HG02852 (cell line): ENCODE data around the gene GGTLC1.

Source experiments
- ATAC-seq: cut with Tn5 transposase; IDR thresholded peaks from one replicate; pipeline ENCODE4 v1.9.1; 2021; ENCODE audit warnings: mild to moderate bottlenecking, moderate library complexity; ENCODE audit not compliant: unreplicated experiment

GGTLC1 gene

DNA sequence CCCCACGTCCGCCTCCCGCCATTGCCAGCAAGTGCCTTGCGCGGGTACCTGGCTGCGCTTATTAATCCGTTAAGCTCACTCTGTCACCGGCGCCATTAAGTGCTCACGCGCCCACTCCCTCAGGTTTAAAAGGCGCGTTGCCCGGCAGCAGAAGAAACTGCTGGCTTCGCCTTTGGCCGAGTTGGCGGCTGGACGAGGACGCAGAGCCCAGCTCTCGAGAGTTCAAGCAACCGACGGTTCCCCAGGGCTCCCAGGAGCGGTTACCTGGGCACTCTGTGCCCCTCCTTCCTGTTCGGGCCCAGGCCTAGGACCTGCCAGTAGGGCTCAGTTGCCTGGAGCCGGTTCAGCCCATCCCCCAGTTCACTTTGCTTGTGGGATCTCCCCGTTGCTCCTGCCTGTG is at the start of gene GGTLC1:
GGTLC1 (minus strand) TSS at position 219 of the 400 bp plus-strand sequence. CDS start 2,168 bp downstream, outside the sequence.
- ATAC-seq = no peak

- ATAC-seq = no peak
These were observed 46.2 kb upstream of the GGTLC1 start for GRCh38 chr20:24034820-24035219.

GRCh38 chr20:24033565-24033964 is 45.0 kb upstream of the GGTLC1 start:
- ATAC-seq = no peak

- no peak for ATAC-seq
These were observed 44.6 kb upstream of the GGTLC1 start for GRCh38 chr20:24033151-24033550.

DNA sequence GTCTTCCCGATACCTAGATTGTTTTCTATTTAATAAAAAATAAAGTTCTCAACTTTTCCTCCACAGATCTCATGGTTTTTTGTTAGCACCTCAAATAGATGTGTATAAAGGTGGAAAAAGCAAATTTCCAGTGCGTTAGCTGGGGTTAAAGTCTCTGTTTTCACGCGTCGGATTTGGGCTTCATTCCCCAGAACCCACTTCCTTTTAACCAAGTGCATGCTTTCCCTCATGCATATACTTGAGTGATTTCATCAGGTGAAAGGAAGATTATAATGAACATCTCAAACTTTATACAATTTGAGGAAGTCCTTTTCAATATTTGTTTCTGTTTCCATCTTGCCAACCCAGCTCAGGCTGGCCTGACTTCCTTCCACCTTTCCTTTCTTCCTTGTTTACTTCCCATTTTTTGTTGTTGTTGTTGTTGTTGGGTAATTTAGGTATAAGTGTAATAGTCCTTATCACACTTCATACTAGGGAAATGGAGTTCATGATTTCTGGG is 43.9 kb upstream of the GGTLC1 start:
- ATAC-seq = no peak

DNA sequence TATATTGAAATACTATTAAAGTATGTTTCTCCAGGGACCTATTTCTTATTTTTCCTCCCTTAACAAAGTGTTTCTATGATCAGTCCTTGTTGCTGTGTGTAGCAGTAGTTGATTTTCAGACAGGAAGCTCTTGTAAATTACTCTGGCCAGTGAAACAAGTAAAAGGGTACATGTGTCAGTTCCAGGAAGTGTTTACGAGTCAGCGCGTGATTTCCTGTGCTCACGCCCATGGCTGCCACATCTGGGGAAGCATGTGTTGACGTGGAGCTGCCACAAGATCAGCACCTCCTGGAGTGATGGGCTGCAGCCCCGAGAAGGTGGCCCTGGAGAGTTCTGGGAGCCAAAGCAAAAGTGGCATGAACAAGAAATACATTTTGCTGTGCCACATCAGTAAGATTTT is 38.6 kb upstream of the GGTLC1 start:
- ATAC-seq = no peak

DNA sequence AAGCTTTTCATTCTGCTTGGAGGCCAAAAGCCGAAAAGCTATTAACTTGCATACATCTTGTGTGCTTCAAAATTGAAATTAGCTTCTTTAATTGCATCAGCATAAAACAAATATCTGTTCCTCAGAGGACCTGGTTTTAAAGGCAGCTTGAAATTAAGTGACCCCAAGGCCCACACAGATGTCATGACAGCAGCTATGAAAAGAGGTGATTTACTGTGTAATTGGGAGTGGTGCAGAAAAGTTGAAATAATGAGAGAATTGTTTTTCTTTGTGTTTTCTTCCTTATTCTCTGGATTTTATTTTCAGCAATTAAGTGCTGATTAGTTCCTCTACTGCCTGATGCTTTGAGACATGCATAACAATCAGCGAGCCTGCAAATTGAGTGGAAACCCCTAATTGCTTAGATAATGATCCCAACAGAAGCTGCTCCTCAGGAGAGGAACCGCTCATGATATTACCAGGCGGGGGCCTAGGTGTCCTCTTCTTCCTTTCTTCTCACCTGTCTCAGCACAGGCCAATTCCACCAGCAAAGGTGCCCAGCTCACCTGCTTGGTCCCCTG is 34.1 kb upstream of the GGTLC1 start:
- ATAC-seq = no peak

DNA sequence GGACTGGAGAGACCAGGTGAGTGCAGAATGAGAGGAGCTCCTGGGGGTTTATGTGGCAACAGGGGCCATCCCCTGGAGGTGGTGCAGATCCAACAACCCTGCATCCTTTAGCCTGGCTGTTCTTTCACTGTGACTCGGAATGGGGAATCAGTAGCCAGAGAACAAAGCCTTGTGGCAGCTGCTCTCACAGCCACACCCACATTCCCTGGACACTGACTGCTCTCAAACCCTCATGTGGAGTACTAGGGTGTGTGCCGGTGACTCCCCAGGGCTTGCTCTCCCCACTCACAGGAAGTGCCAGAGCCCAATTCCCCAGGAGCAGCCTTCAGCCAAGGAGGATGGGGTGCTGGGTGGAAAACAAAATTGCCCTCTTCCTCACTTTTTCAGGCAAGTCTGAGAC is 30.2 kb upstream of the GGTLC1 start:
- ATAC-seq = no peak

- no peak for ATAC-seq
These were observed 28.8 kb upstream of the GGTLC1 start for GRCh38 chr20:24017458-24017755.

DNA sequence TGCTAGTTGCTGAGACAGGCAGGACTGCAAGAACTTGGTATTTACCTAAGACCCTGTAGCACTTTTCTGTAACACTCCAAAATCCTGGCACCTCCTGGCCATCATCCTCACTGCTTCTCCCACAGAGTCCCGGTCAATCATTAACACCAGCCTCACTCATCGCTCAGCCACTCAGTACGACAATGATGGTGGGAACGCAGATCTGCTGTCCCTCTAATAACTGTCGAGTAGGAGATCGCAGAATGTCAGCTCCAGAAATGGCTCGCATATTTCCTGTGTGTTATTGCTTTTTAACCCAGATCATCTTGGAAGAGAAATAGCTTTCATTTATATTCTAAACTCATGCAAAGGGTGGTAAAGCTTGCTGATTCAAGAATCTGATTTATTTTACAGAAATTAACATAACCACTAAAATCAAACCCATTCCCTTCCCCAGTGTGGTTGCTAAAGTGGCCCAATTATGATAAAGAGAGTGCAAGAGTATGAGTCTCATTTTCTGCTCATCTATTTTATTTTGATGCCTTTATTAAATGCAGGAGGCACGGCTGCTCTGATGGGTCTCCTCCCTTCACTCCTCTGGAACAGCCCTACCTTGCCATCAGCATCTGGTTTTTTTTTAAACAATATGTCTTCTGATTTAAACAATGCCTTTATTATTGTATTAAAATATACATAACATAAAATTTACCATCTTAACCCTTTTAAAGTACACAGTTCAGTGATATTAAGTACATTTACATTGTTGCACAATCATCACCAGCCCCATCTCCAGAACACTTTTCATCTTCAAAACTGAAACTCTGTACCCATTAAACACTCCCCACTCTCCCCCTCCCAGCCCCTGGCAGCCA is 28.3 kb upstream of the GGTLC1 start:
- no peak for ATAC-seq

DNA sequence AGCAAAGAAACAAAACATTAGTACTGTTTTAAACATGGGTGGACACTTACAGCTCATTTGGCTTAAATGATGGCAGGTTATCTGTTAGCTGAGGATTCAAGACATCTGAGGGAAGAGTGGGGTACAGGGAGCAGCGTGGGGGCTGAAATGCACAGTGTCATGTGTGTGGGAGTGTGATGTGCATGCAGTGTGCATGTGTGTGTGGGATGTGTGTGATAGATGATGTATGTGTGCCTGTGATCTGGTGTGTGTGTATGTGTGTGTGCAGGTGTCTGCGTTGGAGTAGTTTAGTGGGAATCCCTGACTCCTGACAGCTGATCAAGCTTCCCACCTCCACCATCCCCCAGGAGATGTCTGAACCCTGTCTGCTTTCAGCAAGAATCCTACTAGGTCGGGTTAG is 25.4 kb upstream of the GGTLC1 start:
- ATAC-seq = no peak

GRCh38 chr20:24011282-24011681 is 22.7 kb upstream of the GGTLC1 start:
- no peak for ATAC-seq

GRCh38 chr20:24007758-24008157 is 19.2 kb upstream of the GGTLC1 start:
- no peak for ATAC-seq

- no peak for ATAC-seq
These were observed 18.6 kb upstream of the GGTLC1 start for GRCh38 chr20:24007073-24007595.

- ATAC-seq = no peak
These were observed 18.0 kb upstream of the GGTLC1 start for GRCh38 chr20:24006626-24007025.

- no peak for ATAC-seq
These were observed 15.9 kb upstream of the GGTLC1 start for GRCh38 chr20:24004471-24004870.

- no peak for ATAC-seq
These were observed 14.3 kb upstream of the GGTLC1 start for GRCh38 chr20:24002896-24003295.

- ATAC-seq = no peak
These were observed 13.3 kb upstream of the GGTLC1 start for GRCh38 chr20:24001712-24002405.

DNA sequence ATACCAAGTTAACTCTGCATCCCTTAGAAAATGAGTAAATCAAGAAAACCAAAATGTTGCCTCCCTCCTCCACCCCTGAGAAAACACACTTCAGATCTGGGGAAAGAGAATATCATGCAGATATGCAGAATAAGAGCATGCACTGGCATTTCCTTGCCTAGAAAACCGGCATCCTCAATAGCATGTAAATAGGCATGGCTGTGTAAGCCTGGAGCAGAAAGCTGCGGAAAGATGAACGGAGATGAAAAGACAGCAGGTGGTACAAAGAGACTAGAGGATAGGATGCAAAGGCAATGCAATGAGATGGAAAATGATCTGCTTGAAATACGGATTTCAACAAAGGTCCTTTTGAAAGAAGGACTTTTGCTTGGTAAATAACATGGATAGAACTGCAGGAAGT is 10.3 kb upstream of the GGTLC1 start:
- no peak for ATAC-seq

- ATAC-seq = no peak
These were observed 9.8 kb upstream of the GGTLC1 start for GRCh38 chr20:23998392-23998791.

DNA sequence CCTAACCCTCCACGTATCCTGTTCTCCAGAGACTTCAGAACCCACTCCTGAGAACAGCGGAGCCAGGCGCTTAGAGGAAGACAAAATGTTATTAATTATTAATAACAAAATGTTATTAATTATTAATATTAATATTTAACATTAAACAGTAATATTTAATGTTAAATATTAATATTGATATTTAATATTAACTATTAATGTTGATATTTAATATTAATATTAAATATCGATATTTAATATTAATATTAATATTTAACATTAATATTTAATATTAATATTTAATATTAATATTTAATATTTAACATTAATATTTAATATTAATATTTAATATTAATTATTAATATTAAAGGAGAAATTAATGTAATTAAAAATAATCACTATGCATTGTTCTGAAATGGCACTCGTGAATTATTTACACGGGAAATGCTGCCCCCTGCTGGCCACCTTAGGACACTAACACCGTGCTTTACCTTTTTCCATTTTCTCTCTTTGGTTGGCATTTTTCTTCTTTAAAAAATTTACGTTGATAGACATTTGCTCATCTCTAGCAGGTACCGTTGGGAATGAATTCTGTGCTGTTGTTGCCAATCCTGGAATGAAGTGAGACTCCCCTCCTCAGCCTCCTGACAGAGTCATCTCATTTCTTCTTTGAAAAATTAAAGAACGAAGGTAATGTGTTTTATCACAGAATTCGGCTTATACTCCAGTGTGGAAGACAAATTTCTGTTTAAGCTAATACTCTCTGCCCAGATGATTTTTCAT is 7.5 kb upstream of the GGTLC1 start:
- ATAC-seq = no peak
